ENCODE measurements around the gene SERINC5.
"Not testable (repeated sequence)": the region's sequence is repeated elsewhere in the genome, so short reads cannot be mapped to it uniquely, and the experiment has no call there.

SERINC5 gene

DNA sequence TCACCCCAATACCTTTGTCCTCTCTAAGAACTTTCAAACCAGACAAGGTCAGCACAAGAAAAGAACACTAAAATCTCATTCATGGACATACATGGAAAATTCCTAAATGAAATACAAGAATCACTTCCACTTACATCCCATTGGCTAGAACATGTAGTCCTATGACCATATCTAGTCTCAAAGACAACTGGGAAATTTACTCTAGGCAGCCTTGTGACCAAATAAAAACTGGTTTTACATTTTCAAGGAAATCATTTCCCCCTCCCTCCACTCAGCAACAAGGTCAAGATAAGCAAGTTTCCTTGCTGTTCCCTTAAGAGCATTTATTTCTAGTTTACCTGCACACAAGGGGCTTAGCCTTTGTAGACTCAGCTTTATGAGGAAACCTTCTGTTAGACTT, 20.3 kb upstream of the SERINC5 start:
- no peaks in the 10 kb centered on the region for H3K36me3 ChIP-seq (ENCODE audit: insufficient read depth, low read length)
- H3F3A ChIP-seq (ENCODE audit: low read depth) = no peaks in the 10 kb centered on the region
- no peaks in the 10 kb centered on the region for H3K9me2 ChIP-seq (replicated peaks; ENCODE audit: low read depth, low read length)
- H2AFZ ChIP-seq (ENCODE audit: low read length) = no peak overlapping the region
- no peak for TF ChIP-seq EZH2phosphoT487 (IDR thresholded peaks at IDR 0.05; ENCODE audit: borderline replicate concordance)
- TF ChIP-seq CTCF (conservative IDR thresholded peaks at IDR 0.05; ENCODE audit: low read length) = no peak
- H3K9ac ChIP-seq (ENCODE audit: low read depth, low read length, poor library complexity, severe bottlenecking) = no peak overlapping the region
- no peaks in the 10 kb centered on the region for H4K20me1 ChIP-seq (ENCODE audit: insufficient read depth, low read length, poor library complexity, severe bottlenecking)
- H3K4me3 ChIP-seq (ENCODE audit: low read length, poor library complexity, severe bottlenecking) = no peak overlapping the region
- H3K4me1 ChIP-seq (ENCODE audit: insufficient read depth, low read length, poor library complexity, severe bottlenecking) = no peaks in the 10 kb centered on the region
- H3K79me2 ChIP-seq (ENCODE audit: insufficient read depth, low read length) = no peaks in the 10 kb centered on the region
- no peaks in the 10 kb centered on the region for H3K27me3 ChIP-seq (ENCODE audit: insufficient read depth, low read length, poor library complexity, severe bottlenecking)
- no peaks in the 10 kb centered on the region for H3K9me3 ChIP-seq (ENCODE audit: insufficient read depth, low read depth, low read length)
- no peak overlapping the region for H3K4me2 ChIP-seq (ENCODE audit: low read depth, low read length, poor library complexity, severe bottlenecking)

GRCh38 chr5:80275347-80275746, 19.5 kb upstream of the SERINC5 start:
- H3K79me2 ChIP-seq (ENCODE audit: insufficient read depth, low read length) = no peaks in the 10 kb centered on the region
- no peaks in the 10 kb centered on the region for H3F3A ChIP-seq (ENCODE audit: low read depth)
- no peaks in the 10 kb centered on the region for H3K27me3 ChIP-seq (ENCODE audit: insufficient read depth, low read length, poor library complexity, severe bottlenecking)
- H3K4me2 ChIP-seq (ENCODE audit: low read depth, low read length, poor library complexity, severe bottlenecking) = no peak overlapping the region
- H3K9me2 ChIP-seq (replicated peaks; ENCODE audit: low read depth, low read length) = no peaks in the 10 kb centered on the region
- peak overlapping the region; percentile 48 for H3K9ac ChIP-seq (ENCODE audit: low read depth, low read length, poor library complexity, severe bottlenecking)
- no peak overlapping the region for H3K4me3 ChIP-seq (ENCODE audit: low read length, poor library complexity, severe bottlenecking)
- peaks cover 5% of the 10 kb centered on the region for H3K4me1 ChIP-seq (ENCODE audit: insufficient read depth, low read length, poor library complexity, severe bottlenecking)
- TF ChIP-seq CTCF (conservative IDR thresholded peaks at IDR 0.05; ENCODE audit: low read length) = peak; percentile 94
- TF ChIP-seq EZH2phosphoT487 (IDR thresholded peaks at IDR 0.05; ENCODE audit: borderline replicate concordance) = no peak
- H3K36me3 ChIP-seq (ENCODE audit: insufficient read depth, low read length) = no peaks in the 10 kb centered on the region
- H3K9me3 ChIP-seq (ENCODE audit: insufficient read depth, low read depth, low read length) = no peaks in the 10 kb centered on the region
- no peaks in the 10 kb centered on the region for H4K20me1 ChIP-seq (ENCODE audit: insufficient read depth, low read length, poor library complexity, severe bottlenecking)
- no peak overlapping the region for H2AFZ ChIP-seq (ENCODE audit: low read length)

GRCh38 chr5:80270543-80270942, 14.7 kb upstream of the SERINC5 start:
- H3K79me2 ChIP-seq (ENCODE audit: insufficient read depth, low read length); H3K9me2 ChIP-seq (replicated peaks; ENCODE audit: low read depth, low read length); H3K9me3 ChIP-seq (ENCODE audit: insufficient read depth, low read depth, low read length); H3K36me3 ChIP-seq (ENCODE audit: insufficient read depth, low read length); H3F3A ChIP-seq (ENCODE audit: low read depth); H4K20me1 ChIP-seq (ENCODE audit: insufficient read depth, low read length, poor library complexity, severe bottlenecking); H3K4me2 ChIP-seq (ENCODE audit: low read depth, low read length, poor library complexity, severe bottlenecking); H3K27me3 ChIP-seq (ENCODE audit: insufficient read depth, low read length, poor library complexity, severe bottlenecking); H3K4me3 ChIP-seq (ENCODE audit: low read length, poor library complexity, severe bottlenecking); H3K9ac ChIP-seq (ENCODE audit: low read depth, low read length, poor library complexity, severe bottlenecking): not testable (repeated sequence)
- peaks cover 23% of the 10 kb centered on the region for H3K4me1 ChIP-seq (ENCODE audit: insufficient read depth, low read length, poor library complexity, severe bottlenecking)
- H2AFZ ChIP-seq (ENCODE audit: low read length) = peak overlapping the region; percentile 78

GRCh38 chr5:80269991-80270438, 14.2 kb upstream of the SERINC5 start:
- Histone ChIP-seq H4K20me1 (ENCODE audit: insufficient read depth, low read length, poor library complexity, severe bottlenecking) (no peaks in the 10 kb centered on the region), H3K9me3 (ENCODE audit: insufficient read depth, low read depth, low read length) (no peaks in the 10 kb centered on the region), H3K9me2 (replicated peaks; ENCODE audit: low read depth, low read length) (no peaks in the 10 kb centered on the region), H3K27me3 (ENCODE audit: insufficient read depth, low read length, poor library complexity, severe bottlenecking) (no peaks in the 10 kb centered on the region), H3K9ac (ENCODE audit: low read depth, low read length, poor library complexity, severe bottlenecking) (no peak overlapping the region), H3K36me3 (ENCODE audit: insufficient read depth, low read length) (no peaks in the 10 kb centered on the region), H3K4me1 (ENCODE audit: insufficient read depth, low read length, poor library complexity, severe bottlenecking) (peaks cover 23% of the 10 kb centered on the region), H3K4me3 (ENCODE audit: low read length, poor library complexity, severe bottlenecking) (no peak overlapping the region), H3F3A (ENCODE audit: low read depth) (peaks cover 5% of the 10 kb centered on the region; the same call in 1 of the 2 replicates), H3K4me2 (ENCODE audit: low read depth, low read length, poor library complexity, severe bottlenecking) (no peak overlapping the region), H2AFZ (ENCODE audit: low read length) (peak overlapping the region; percentile 78), H3K79me2 (ENCODE audit: insufficient read depth, low read length) (no peaks in the 10 kb centered on the region)
- no peak for TF ChIP-seq CTCF (conservative IDR thresholded peaks at IDR 0.05; ENCODE audit: low read length)
